Motor neuron (in vitro differentiated cells): ENCODE results near the gene PGLYRP4. TPM values are rescaled to one million over a fixed set of nuclear protein-coding genes. Genes with fewer than 3 reads are reported as not detected.

Experiments used
- ATAC-seq, 8 experiments: fragments of 200-7000 bp; cut with Tn5 transposase; replicated peaks in 6 of 8; 2 replicates each; pipeline ENCODE4 v1.8.0; 2021; ENCODE audit warnings: mild to moderate bottlenecking in 8 of 8, moderate library complexity in 8 of 8
- H3K27ac ChIP-seq, 2 donors: fragments of 250-450 bp; sonication (Bioruptor Pico); 2 replicates each; pipeline ENCODE4 v1.9.0; 2021; ENCODE audit warnings: antibody characterized with exemption in 2 of 2, mild to moderate bottlenecking in 2 of 2, moderate library complexity in 1 of 2
- H3K4me1 ChIP-seq, 2 donors: fragments of 250-450 bp; sonication (Bioruptor Pico); replicated peaks in 1 of 2; 2 replicates each; pipeline ENCODE4 v1.6.1; 2021; ENCODE audit warnings: antibody characterized with exemption in 2 of 2, mild to moderate bottlenecking in 2 of 2, moderate library complexity in 1 of 2
- H3K4me3 ChIP-seq, 5 donors: fragments of 250-450 bp; sonication (Bioruptor Pico); 2 replicates each; pipeline ENCODE4 v1.9.0; 2021; ENCODE audit warnings: antibody characterized with exemption in 5 of 5, mild to moderate bottlenecking in 5 of 5, moderate library complexity in 4 of 5
- WGBS, 10 experiments: fragments of 450-650 bp; shearing (Covaris generic); methylation state at CpG; one replicate each; pipeline ENCODE4 v1.0.0; 2022; 5-methylcytosine and 5-hydroxymethylcytosine counted together
- in situ Hi-C, 9 experiments: fragments of 400-800 bp; cut with MboI; loops; one replicate each; pipeline ENCODE4 v1.15.0; 2021; ENCODE audit warnings: low sequenced_read_pairs in 9 of 9, low pct_unique_long_range_greater_than_20kb in 2 of 9; ENCODE audit not compliant: unreplicated experiment in 9 of 9
- total RNA-seq, 8 experiments: library from RNA; unstranded; fragments of 300-600 nt; gene quantifications; 2 replicates each; pipeline versions ENCODE4 v1.2.3 to v1.2.4, GENCODE V29; 2022

PGLYRP4 gene
- total RNA-seq, 8 experiments from 2014 or later, result 0.17 to 0.66 TPM; not detected in 6

- Histone ChIP-seq H3K27ac (no peak overlapping the region), H3K4me3 (no peak overlapping the region), H3K4me1 (no peaks in the 10 kb centered on the region)
- ATAC-seq, result no peak
- in situ Hi-C loops, result no loop called here
- WGBS, 10 experiments, result 38 to 73% (median 43%) methylated on average over 1 to 2 of the region's 2 CpGs; no CpG with 5 or more reads in 7 of the 10 experiments
These were observed 39.2 kb downstream of the PGLYRP4 start for GRCh38 chr1:153309441-153309840.

- ATAC-seq, result no peak
- in situ Hi-C loops, result no loop called here
- Histone ChIP-seq H3K4me1 (no peaks in the 10 kb centered on the region), H3K4me3 (no peak overlapping the region), H3K27ac (no peak overlapping the region)
- WGBS, 10 experiments, result 60 to 86% (median 78%) methylated on average over 1 to 2 of the region's 2 CpGs; no CpG with 5 or more reads in 7 of the 10 experiments
These were observed 40.1 kb downstream of the PGLYRP4 start for GRCh38 chr1:153308540-153308939.

- Histone ChIP-seq H3K4me3 (no peak overlapping the region), H3K4me1 (no peaks in the 10 kb centered on the region), H3K27ac (no peak overlapping the region)
- no peak for ATAC-seq
- in situ Hi-C loops, result no loop called here
- 0 to 72% methylated on average over 1 to 7 of the region's 10 CpGs; no CpG with 5 or more reads in 8 of the 10 experiments for WGBS, 10 experiments
These were observed 41.4 kb downstream of the PGLYRP4 start for GRCh38 chr1:153307221-153307600.

- WGBS, 10 experiments, result 24 to 79% (median 58%) methylated on average over 4 to 17 of the region's 22 CpGs; no CpG with 5 or more reads in 1 of the 10 experiments
- ATAC-seq, result no peak
- in situ Hi-C loops, result no loop called here
These were observed 42.1 kb downstream of the PGLYRP4 start for GRCh38 chr1:153306303-153307220.

GRCh38 chr1:153305682-153306081 lies 43.0 kb downstream of the PGLYRP4 start:
- in situ Hi-C loops, result no loop called here
- no peak overlapping the region for H3K27ac ChIP-seq
- WGBS, 10 experiments, result 48 to 100% (median 82%) methylated on average over 1 to 6 of the region's 6 CpGs; no CpG with 5 or more reads in 1 of the 10 experiments
- no peak overlapping the region for H3K4me3 ChIP-seq
- no peak for ATAC-seq
- H3K4me1 ChIP-seq, result no peaks in the 10 kb centered on the region

More at GRCh38 chr1:153306303-153307220, 42.1 kb downstream of the PGLYRP4 start:
- H3K4me1 ChIP-seq, result no peaks in the 10 kb centered on the region
- no peak overlapping the region for H3K4me3 ChIP-seq
- H3K27ac ChIP-seq, result no peak overlapping the region

GRCh38 chr1:153302308-153302707 lies 46.3 kb downstream of the PGLYRP4 start:
- peak in 1 of 8 experiments; percentile 52 for ATAC-seq
- no peaks in the 10 kb centered on the region for H3K4me1 ChIP-seq
- in situ Hi-C loops, result no loop called here
- 0 to 93% (median 65%) methylated on average over 1 to 5 of the region's 5 CpGs; no CpG with 5 or more reads in 1 of the 10 experiments for WGBS, 10 experiments
- no peak overlapping the region for H3K4me3 ChIP-seq
- no peak overlapping the region for H3K27ac ChIP-seq

- no peak overlapping the region for H3K4me3 ChIP-seq
- H3K27ac ChIP-seq, result no peak overlapping the region
- no peaks in the 10 kb centered on the region for H3K4me1 ChIP-seq
- no peak for ATAC-seq
- in situ Hi-C loops, result no loop called here
- WGBS, 10 experiments, result 30 to 100% (median 68%) methylated on average over 1 to 8 of the region's 9 CpGs; no CpG with 5 or more reads in 4 of the 10 experiments
These were observed 54.8 kb downstream of the PGLYRP4 start for GRCh38 chr1:153293851-153294250.

GRCh38 chr1:153293480-153293775 lies 55.2 kb downstream of the PGLYRP4 start:
- no peak overlapping the region for H3K27ac ChIP-seq
- in situ Hi-C loops, result no loop called here
- H3K4me1 ChIP-seq, result no peaks in the 10 kb centered on the region
- H3K4me3 ChIP-seq, result no peak overlapping the region
- 67 to 92% (median 78%) methylated on average over 1 to 6 of the region's 7 CpGs; no CpG with 5 or more reads in 5 of the 10 experiments for WGBS, 10 experiments
- no peak for ATAC-seq

- Histone ChIP-seq H3K27ac (no peak overlapping the region), H3K4me1 (no peaks in the 10 kb centered on the region), H3K4me3 (no peak overlapping the region)
- peak in 2 of 8 experiments; percentile 44 to 58 for ATAC-seq
- 50 to 88% (median 68%) methylated on average over 2 to 17 of the region's 25 CpGs; no CpG with 5 or more reads in 2 of the 10 experiments for WGBS, 10 experiments
- in situ Hi-C loops, result no loop called here
These were observed 55.7 kb downstream of the PGLYRP4 start for GRCh38 chr1:153292740-153293479.

GRCh38 chr1:153292185-153292584 lies 56.5 kb downstream of the PGLYRP4 start:
- no peak overlapping the region for H3K27ac ChIP-seq
- peak in 2 of 8 experiments; percentile 31 to 69 for ATAC-seq
- 0 to 92% (median 55%) methylated on average over 1 to 7 of the region's 8 CpGs; no CpG with 5 or more reads in 4 of the 10 experiments for WGBS, 10 experiments
- no peaks in the 10 kb centered on the region for H3K4me1 ChIP-seq
- in situ Hi-C loops, result no loop called here
- H3K4me3 ChIP-seq, result no peak overlapping the region

- ATAC-seq, result no peak
- Histone ChIP-seq H3K4me3 (no peak overlapping the region), H3K27ac (no peak overlapping the region), H3K4me1 (no peaks in the 10 kb centered on the region)
- in situ Hi-C loops, result no loop called here
- WGBS, 10 experiments, result 42 to 92% (median 68%) methylated on average over 3 to 5 of the region's 5 CpGs; no CpG with 5 or more reads in 3 of the 10 experiments
These were observed 57.1 kb downstream of the PGLYRP4 start for GRCh38 chr1:153291514-153291913.

GRCh38 chr1:153288634-153289275 lies 59.9 kb downstream of the PGLYRP4 start:
- Histone ChIP-seq H3K4me1 (no peaks in the 10 kb centered on the region), H3K27ac (no peak overlapping the region), H3K4me3 (no peak overlapping the region)
- in situ Hi-C loops, result no loop called here
- ATAC-seq, result peak in 3 of 8 experiments; percentile 17 to 68 (median 59)
- 24 to 90% (median 76%) methylated on average over 1 to 10 of the region's 11 CpGs for WGBS, 10 experiments
